Measurements from ENCODE around the gene STK17A. TPM values are rescaled to one million over a fixed set of nuclear protein-coding genes. Genes with fewer than 3 reads are reported as not detected.

STK17A gene
- polyA plus RNA-seq, 1 of the 3 experiments (the other 2 are of a cell fraction) = 47.8 TPM

- Histone ChIP-seq H3K4me3 (ENCODE audit: low read depth in 2 of 2, low read length in 1 of 2) (no peak overlapping the region), H3K27me3 (ENCODE audit: insufficient read depth) (peaks cover 36% of the 10 kb centered on the region), H3K4me1 (ENCODE audit: control insufficient read depth in 1 of 2, insufficient read depth in 2 of 2, low read depth in 1 of 2, low read length in 1 of 2) (no peaks in the 10 kb centered on the region), H3K27ac (ENCODE audit: low read depth in 2 of 2, low read length in 1 of 2) (no peak overlapping the region), H3K79me2 (ENCODE audit: insufficient read depth) (no peaks in the 10 kb centered on the region), H3F3A (replicated peaks; ENCODE audit: insufficient read depth) (no peaks in the 10 kb centered on the region), H3K36me3 (replicated peaks in 1 of 2; ENCODE audit: control insufficient read depth in 1 of 2, insufficient read depth in 2 of 2, low read length in 1 of 2) (no peaks in the 10 kb centered on the region), H3K9me2 (no peaks in the 10 kb centered on the region), H2AFZ (ENCODE audit: low read depth) (no peak overlapping the region), H3K9me3 (no peaks in the 10 kb centered on the region), H3K4me2 (no peak overlapping the region), H3K9ac (no peak overlapping the region), H4K20me1 (ENCODE audit: insufficient read depth) (no peaks in the 10 kb centered on the region)
- no peak for TF ChIP-seq YY1 (IDR thresholded peaks at IDR 0.05; ENCODE audit: low read depth)
- no peak for TF ChIP-seq USF2 (IDR thresholded peaks at IDR 0.05; ENCODE audit: borderline replicate concordance, low read depth, low read length)
- no peak for TF ChIP-seq FOSL2 (IDR thresholded peaks at IDR 0.05; ENCODE audit: borderline replicate concordance, low read depth)
- TF ChIP-seq NRF1 (IDR thresholded peaks at IDR 0.05; ENCODE audit: low read depth, low read length) = no peak
- no peak for TF ChIP-seq EP300 (IDR thresholded peaks at IDR 0.05; ENCODE audit: borderline replicate concordance in 1 of 2, low read depth in 1 of 2, low read length in 1 of 2)
- POLR2A ChIA-PET = no interaction called here
- 67% methylated on average over 14 of the region's 14 CpGs for WGBS (ENCODE audit: low lambda C conversion rate)
- CTCF ChIA-PET = interaction anchor here (1.1 to 10.1 kb wide), 4 partner anchors 9 to 178 kb away, joined by 3 to 81 read pairs (median 4); partner anchors contain the start of gene STK17A
- no peak for DNase-seq
Observed at GRCh38 chr7:43559171-43559945, 23.6 kb upstream of the STK17A start.

- ChIA-PET CTCF (interaction anchor here (10.1 kb wide), 1 partner anchor 22 kb away, joined by 81 read pairs; the partner anchor contains the start of gene STK17A), POLR2A (no interaction called here)
- Histone ChIP-seq H3K9me2 (no peaks in the 10 kb centered on the region), H3K36me3 (replicated peaks in 1 of 2; ENCODE audit: control insufficient read depth in 1 of 2, insufficient read depth in 2 of 2, low read length in 1 of 2) (no peaks in the 10 kb centered on the region), H3K4me3 (ENCODE audit: low read depth in 2 of 2, low read length in 1 of 2) (no peak overlapping the region), H3K4me1 (ENCODE audit: control insufficient read depth in 1 of 2, insufficient read depth in 2 of 2, low read depth in 1 of 2, low read length in 1 of 2) (no peaks in the 10 kb centered on the region), H3F3A (replicated peaks; ENCODE audit: insufficient read depth) (no peaks in the 10 kb centered on the region), H3K9ac (no peak overlapping the region), H3K9me3 (no peaks in the 10 kb centered on the region), H3K27ac (ENCODE audit: low read depth in 2 of 2, low read length in 1 of 2) (no peak overlapping the region), H3K4me2 (no peak overlapping the region), H3K79me2 (ENCODE audit: insufficient read depth) (no peaks in the 10 kb centered on the region), H2AFZ (ENCODE audit: low read depth) (no peak overlapping the region), H3K27me3 (ENCODE audit: insufficient read depth) (peaks cover 35% of the 10 kb centered on the region), H4K20me1 (ENCODE audit: insufficient read depth) (no peaks in the 10 kb centered on the region)
- no peak for DNase-seq
- 65% methylated on average over 2 of the region's 2 CpGs for WGBS (ENCODE audit: low lambda C conversion rate)
- TF ChIP-seq FOXM1 (IDR thresholded peaks at IDR 0.05; ENCODE audit: low read depth) (no peak), CTCF (IDR thresholded peaks at IDR 0.05) (no peak), CHD2 (IDR thresholded peaks at IDR 0.05; ENCODE audit: low read length, partially characterized antibody) (no peak), GABPA (IDR thresholded peaks at IDR 0.05; ENCODE audit: low read depth) (no peak), ZBTB33 (IDR thresholded peaks at IDR 0.05; ENCODE audit: borderline replicate concordance, low read depth) (no peak)
Observed at GRCh38 chr7:43559946-43560335, 23.0 kb upstream of the STK17A start.
